ENCODE data around the gene EDN2.

Gene EDN2

DNA sequence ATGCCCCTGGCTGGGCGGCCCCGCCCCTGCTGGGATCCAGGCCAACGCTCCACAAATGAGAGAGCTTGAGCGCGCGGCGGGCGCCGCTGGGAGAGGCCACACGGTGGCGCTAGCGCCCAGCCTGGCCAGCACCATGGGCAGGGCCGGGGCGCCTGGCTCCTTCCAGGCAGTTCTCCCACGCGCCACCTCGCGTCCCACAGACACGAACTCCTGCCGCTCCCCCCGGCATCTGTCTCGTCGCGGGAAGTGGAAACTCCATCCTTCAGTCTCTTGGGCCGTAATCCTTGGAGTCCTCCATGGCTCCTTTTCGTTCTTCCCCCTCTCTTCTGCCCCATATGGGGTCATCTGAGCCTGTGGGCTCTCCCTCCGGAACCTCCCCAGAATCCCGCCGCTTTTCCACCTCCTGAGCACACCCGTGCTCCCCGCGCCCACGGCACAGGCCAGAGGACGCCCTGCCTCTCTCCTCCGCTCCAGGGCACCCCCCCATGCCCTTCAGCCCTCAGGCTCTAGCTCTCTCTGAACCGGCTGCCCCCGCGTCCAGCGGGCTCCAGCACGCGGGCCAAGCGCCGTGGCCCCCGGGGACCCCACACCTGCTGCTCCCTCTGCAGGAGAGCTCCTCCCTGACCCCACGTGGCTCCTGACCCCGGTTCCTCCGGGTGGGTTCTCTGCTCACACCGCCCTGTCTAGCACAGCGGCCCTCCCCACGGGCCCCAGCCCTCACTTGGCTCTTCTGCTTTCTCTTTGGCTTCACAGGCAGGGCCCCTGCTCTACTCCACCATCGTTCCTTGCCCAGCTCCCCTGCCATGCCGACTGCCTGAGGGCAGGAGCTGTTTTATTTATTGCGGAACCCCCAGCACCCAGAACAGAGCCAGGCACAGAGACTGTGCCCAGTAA is 31.9 kb upstream of the EDN2 start:
- DNase-seq: peak; percentile 85

DNA sequence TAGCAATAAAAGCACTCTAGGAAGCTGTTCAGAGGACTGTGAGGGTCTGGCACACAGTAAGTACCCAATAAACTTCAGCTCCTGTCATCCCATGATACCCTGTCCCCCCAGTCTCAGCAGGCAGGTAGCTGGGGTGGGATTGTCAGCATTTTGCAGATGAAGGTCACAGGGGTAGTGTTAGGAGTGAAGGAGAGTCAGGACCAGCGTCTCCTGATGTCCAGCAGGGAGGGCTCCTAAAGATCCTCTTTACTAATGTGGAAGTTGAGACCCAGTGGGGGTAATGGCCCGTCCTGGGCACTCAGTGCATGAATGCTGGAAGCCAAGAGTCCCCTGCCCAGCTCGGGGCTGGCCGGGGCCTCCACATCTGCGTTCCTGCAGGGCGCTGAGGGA is 31.3 kb upstream of the EDN2 start:
- no peak for DNase-seq

DNA sequence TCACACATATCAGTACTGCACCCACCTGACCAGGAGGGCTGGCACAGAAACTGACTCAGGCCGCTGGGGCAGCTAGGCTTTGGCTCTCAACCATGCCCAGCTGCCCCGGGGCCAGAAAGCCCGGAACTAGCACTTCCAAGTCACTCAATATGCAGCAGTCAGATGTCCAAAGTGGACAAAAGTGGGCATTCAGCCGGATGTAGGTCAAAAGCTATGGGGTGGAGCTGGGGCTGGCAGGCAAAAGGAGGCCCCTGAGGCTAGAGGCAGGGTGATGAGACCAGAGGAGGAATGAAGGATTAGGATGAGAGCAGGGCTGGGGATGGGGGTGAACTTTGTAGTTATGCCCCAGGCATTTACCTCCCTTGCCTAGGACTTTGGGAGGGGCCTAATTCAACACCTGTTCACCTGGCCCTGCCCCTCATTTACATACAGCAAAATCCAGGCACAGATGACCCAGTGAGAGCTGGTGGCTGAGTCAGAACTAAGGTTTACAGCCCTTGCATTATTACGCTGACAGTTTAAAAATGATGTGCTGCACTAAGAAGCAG is 30.7 kb upstream of the EDN2 start:
- no peak for DNase-seq

DNA sequence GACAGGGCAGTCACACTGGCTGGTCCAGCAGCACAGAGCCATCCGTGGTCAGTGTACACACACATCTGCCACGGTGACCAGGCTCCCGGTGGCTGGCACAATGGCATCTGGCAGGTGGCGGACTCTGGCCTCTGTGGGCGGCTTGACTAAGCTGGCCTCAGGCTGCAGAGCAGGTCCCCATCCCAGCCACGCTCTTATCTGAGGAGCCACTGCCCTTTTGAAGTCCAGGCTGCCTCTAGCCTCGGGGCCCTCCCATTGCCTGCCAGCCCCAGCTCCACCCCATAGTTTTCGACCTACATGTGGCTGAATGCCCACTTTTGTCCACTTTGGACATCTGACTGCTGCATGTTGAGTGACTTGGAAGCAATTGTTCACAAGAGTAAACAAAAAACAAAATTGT is 29.9 kb upstream of the EDN2 start:
- no peak for DNase-seq

DNA sequence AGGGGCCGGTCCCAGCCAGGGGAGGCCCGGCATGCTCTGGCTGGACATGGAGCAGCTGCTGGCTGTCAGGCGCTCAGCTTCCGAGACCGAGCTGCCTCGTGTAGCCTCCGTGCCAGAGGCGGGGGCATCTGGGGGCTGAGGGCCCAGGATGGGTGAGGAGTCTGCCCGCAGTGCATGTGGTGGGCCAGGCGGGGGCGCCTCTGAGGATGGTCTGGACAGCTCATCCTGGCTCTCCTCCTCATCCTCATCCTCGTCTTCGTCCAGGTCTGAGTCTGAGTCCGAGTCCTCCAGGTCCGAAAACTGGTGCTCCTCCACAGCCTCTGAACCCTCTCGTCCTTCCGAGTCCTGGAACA is 28.9 kb upstream of the EDN2 start:
- DNase-seq: no peak

DNA sequence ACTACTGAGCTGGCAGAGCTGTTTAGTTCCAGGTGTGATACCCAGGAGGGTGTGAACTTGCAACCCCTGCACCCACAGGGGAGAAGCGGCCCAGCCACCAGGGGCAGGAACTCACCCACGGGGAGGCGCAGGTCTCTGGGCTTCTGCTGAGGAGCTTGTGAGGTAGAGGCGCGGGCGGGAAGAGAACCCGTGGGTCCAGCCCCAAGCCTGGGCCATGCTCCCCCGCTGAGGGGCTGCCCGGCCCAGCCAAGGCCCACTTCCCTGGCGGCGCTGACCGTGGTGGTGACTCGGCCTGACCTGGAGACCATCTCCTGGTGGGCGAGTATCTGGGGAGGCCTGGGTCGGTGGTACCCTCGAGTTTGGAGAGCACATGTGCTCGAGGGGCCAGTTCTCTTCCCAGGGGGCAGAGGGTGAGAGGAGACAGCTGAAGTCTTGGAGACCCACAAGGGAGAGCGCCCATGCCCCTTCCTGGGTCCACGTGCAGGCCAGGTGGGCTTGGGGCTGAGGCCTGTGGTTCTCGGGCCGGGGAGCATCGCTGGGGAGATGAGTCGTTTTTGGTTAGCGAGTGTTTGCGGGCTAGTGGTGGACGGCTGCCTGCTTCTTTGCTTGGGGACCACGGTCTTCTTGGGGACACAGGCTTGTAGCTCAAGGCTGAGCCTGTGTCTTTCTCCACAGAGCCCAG is 28.4 kb upstream of the EDN2 start:
- no peak for DNase-seq

DNA sequence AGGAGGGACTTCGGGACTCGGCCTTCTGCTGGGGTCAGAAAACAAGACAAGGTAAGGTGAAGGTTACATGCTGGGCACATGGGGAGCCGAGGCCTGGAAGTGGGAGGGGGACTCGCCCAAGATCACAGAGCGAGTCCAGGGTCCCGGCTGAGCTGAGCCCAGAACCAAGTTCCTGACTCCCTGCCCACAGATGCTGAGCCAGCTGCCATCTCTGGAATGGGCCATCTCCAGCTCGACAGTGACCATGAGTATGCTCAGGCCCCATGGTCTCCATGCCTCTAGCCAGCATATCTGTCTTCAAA is 26.7 kb upstream of the EDN2 start:
- DNase-seq: no peak

DNA sequence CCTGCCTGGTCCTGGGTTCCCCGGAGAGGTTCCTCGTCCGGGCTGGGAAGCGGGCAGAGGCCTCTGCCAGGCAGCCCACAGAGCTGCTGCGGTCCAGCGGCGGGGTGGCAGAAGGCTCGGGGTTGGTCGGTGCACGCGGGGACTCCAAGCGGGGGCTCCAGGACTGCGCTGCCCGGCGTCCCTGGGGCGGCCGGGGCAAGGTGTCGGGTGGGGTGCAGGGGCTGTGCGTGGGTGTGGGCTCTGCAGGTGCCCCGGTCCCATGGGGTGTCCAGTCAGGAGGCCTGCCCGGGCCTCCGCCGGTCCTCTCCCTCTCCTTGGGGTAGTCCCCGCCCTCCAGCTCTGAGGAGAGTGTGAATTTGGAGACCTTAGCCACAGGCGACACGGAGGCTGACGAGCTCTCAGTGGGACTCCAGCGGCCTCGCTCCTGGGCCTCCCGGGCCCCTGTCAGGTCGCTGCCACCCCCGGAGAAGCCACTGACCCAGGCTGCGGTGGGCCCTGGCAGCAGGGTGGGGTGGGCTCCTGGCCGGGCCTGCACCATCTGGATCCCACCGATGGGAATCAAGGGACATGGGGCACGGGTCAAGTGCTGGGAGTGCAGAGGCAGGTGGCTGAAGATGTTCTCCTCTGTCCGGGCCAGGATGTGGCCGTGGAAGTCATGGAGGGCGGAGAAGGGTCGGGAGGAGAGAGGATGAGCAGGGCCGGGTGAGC is 26.2 kb upstream of the EDN2 start:
- DNase-seq: no peak

DNA sequence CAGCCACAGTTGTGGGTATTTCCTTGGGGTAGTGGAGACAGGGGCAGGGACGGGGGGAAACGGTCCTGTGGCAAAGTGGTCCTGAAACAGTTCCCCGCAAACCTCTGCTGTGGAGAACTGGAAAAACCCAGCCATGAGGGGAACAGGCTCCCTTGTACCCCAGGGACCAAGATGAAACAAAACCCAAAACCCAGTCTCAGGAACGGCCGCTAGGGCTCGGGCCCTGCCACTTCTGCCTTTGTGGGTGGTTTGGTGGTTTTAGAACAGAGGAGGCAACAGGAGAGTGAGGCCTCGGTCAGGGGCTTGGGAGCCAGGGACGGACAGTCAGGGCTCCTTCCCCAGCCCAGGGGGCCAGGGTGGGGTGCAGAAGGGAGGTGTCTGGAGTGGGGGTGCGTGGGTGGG is 24.8 kb upstream of the EDN2 start:
- DNase-seq: no peak

DNA sequence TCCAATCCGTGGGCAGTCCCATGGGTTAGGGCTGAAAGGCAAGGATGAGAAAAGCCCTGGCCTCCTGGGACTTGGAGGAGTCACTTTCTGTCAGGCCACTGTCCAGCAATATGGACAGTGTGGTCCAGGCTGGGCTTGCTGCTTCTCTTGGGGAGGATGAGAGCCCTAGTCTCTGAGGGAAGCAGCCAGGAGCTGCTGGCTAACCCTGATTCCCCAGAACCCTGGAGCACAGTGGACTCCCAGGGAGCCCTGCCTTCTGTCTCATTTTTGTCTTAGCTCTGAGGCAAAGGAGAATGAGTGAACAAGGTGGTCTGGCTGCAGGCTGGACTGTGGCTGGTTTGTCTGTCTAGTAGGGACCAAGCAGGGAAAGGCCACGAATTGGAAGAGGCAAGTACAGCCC is 23.8 kb upstream of the EDN2 start:
- no peak for DNase-seq

DNA sequence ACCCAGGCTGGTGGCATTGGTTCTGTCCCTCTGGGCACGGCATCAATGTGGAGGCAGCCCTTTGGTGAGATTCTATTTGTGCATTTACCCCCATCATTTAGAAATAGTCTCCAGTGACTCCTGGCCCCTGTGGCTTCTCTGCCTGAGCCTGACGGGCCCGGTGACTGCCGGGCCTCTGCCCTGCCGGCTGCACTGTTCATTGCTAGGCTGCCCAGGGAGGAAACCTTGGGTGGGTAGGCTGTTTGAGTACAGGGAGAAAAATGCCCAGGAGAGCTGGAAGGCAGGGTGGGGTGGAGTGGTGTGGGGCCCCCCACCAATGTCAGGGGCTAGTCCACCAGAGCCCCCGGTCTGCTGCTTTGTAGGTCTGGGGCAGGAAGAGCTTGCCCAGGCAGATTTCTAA is 23.4 kb upstream of the EDN2 start:
- no peak for DNase-seq

DNA sequence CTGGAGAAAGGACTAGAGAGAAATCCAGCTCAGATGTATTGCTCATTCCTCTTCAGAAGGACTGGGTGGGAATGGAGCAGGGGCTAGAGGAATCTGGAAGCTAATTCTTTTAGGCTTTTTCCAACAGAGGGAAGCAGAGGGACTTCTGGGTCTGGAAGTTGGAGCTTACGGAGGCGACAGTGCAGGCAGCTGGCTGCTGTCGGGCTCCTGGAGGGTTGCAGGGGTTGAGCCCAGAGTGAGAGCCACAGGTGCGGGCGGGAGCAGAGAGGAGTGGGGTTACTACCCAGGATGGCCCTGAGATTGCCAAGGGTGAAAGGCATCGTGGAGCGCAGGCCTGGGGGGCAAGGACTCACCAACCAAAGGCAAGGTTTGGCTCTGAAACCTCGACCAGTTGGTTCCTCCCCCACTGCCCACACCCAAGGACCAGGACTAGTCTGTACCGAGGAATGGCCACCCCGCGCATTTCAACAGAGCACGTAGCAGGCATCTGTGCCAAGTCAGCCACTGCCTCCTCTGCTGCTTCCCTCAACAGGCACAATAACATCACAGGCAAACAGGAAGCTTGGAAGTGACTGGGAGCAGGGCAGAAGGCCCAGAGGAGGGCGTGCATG is 22.7 kb upstream of the EDN2 start:
- no peak for DNase-seq

DNA sequence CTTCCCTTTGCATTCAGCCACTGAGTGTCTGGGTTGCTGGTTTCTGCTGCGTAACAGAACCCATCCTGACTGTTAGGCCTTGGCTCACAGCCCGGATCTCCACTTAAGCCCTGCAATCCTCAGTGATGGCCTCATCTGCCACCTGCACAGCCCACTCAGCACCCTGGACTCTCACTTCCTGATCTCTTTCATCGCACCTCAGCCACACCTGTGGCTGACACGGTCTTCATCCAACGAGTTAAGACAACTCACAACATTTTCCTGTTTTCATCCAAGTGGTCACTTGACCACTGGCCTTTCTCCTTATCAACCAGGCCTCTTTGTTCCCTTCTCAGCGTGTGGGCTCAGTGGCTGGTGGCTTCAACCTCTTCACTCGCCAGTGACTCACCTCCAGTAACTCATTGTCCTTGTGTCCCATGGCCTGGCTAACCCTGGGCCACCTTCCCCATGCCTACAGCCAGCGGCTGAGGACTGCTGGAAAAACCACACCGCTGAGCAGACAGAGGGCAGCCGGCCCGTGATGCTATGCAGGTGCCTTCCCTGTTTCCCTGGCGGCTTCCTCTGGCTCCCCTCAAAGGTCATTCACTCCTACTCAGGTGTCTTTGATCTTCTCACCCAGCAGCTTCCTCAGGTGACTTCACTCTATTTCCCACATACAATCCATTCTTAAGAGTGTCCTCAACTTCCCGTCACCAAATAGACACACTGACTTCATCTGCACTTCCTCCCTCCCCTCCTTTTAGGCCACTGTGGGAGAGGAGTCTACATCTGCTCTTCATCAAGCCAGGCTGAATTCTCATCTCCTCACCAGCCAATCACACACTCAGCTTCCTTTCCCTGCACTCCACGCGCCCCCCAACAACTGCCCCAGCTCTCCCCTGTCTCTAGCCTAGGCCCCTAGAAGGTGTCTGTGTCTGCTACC is 19.9 kb upstream of the EDN2 start:
- DNase-seq: no peak

DNA sequence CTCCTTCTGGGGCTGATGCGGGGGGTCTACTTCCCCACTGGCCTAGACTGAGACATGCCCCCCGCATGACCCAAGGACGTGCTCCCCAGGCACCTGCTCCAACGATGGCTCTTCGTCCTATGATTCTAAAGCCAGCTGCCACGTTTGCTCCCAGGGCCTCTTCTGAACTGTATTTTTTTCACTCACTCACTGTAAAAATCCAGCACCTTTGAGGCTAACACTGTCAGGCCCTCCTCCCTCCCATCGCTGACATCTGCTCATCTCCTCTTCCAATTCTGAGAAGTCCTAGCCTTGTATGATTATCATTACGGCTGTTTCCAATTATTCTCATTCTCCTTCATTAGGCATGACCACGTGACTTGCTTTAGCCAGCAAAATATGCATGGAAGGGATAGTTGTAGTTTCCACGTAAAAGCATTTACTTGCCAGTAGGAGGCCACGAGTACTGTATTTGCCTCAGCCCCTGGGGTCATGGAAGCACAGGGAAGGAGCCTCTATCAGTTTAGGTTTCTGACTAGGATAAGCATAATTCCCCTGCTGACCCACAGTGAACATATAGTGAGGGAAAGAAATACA is 19.1 kb upstream of the EDN2 start:
- no peak for DNase-seq

DNA sequence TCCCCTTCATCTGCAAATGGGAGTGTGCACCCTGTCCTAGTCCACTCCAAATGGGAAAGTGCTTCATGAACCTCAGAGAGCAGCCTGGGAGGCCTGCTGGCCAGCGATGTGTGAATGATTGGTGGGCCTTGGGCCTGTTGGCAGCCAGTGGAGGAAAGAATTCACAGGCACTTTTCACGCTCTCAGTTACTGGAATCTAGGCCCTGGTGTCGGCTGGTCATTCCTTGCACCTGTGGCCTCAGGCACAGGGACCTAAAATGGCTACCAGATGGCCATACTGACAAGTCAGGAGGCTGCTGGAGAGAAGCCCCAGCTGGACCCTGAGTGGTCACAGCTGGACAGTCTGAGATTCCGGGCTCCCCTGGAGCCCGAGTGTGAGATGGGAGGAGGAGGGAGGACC is 18.4 kb upstream of the EDN2 start:
- no peak for DNase-seq

DNA sequence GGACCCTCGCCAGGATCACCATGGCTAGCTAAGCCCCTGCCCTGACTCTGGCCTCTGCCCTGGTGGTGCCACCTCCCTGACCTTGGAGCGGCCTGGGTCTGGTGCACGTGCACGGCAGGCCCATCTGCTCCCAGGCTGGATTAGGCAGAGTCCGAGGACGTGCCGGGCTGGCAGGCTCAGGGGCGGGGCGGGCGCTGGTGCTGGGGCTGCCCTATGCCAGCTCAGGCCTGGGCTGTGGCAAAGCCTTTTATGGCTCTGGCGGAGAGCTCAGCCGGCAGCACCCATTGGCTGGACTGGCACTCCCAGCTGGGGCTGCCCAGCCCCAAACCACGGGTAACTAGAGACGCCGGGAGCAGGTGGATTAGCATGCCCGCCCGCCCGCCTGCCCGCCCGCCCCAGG is 17.1 kb upstream of the EDN2 start:
- DNase-seq: no peak

DNA sequence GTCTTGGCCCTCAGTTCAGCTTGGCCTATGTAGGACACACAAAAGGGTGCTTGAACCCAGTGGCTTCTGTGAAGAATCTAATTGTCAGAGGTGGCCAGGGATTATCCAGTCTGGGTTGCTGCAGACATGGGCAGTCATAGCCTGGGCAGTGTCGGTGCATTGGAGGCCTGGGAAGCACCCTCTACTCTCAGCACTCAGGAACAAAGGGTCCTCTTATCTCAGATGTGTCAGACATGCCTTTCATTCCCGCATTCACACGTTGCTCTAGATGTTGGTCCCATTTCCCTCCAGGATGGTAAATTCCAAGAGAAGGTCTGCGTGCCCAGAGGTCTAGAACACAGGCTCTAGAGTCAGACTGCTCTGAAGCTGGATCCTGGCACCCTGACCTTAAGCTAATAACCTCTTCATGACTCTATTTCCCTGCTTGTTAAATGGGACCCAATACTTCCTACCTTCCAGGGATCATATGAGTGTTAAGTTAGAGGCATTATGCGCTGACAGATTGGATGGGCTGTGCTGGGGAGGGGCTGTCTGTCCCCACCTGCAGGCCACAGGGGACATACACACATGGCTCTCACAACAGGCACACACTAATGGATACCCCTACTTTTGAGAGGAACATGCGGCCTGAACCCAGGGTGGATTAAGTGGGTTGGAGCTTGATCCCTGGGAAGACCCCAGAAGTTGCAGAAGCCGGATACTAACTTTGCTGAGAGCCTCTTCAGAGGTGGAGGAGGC is 16.5 kb upstream of the EDN2 start:
- no peak for DNase-seq

DNA sequence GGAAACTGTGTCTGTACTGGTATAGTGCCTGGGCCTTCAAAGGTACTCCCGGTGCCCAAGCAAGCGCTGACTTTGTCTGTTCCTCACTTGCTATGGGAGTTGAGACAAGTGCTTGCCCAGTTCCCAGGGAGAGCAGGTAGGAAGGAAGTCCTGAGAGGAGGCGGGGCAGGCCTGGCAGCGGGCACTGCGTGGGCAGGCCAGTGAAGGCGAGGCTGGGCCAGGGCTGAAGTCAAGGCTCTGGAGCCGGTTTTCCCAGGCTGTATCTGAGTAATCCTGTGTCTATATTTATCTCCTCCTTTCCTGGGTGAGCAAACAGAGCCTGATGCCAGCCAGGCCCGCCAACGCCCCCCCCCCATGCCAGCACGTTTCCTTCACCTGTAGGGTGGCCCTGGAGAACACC is 15.9 kb upstream of the EDN2 start:
- no peak for DNase-seq

DNA sequence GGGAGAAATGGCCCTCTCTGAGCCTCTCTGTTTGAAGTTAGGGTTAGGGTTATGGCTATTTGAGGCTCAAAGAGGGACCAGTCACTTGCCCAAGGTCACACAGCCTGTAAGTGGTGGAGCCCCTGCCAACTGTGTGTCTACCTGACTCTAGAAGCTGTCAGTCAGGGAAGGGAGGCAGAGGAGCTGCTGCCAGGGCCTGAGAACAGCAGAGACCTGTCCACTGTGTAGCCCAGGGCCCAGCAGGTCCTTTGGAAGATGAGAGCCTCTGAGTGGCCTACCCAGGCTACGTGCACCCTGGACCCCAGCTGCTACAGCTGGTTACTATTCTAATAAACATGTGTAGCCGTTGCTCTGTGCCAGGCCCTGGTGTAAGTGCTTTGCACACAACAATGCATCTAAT is 15.1 kb upstream of the EDN2 start:
- DNase-seq: no peak

DNA sequence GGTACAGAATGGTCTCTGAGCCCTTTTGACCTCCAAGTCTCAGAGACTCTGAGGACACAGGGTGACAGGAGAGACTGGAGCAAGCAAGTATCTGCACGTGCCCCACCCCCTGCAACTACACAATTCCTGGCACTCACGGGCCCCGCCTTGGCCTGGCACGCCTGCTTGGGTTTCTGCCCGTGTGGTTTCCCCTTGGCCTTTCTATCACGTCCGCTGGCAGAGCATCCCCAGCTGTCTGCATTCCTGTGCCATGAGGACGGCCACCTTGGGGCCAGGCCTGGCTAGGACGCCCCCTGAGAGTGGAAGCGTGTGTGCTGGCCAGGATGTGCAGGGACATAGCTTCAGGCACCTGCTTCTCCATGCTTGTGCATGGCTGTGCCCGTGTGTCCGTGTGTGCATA is 14.3 kb upstream of the EDN2 start:
- no peak for DNase-seq

DNA sequence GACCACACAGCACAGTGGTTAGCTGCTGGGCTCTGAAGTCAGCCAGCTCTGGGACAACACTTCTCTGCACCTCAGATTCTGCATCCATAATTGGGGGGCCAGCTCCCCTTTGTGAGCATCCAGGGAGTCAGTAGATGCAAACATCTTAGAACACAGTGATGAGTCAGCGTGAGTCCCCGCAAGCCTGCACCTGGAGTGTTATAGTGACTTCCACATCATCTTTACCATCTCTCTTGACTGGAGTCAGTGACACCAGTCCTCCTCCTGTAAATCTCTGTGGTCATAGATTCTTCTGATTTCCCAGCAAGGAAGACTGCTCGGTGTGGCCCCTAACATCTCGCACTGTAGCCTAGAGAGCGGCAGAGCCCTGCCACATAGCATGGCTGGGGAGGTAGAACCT is 13.9 kb upstream of the EDN2 start:
- DNase-seq: no peak

Data from hematopoietic multipotent progenitor cell treated with erythropoietin and hydrocortisone succinate and interleukin-3 and kit ligand, for 4 days (in vitro differentiated cells).